ENCODE data around the gene RIN3.

DNA sequence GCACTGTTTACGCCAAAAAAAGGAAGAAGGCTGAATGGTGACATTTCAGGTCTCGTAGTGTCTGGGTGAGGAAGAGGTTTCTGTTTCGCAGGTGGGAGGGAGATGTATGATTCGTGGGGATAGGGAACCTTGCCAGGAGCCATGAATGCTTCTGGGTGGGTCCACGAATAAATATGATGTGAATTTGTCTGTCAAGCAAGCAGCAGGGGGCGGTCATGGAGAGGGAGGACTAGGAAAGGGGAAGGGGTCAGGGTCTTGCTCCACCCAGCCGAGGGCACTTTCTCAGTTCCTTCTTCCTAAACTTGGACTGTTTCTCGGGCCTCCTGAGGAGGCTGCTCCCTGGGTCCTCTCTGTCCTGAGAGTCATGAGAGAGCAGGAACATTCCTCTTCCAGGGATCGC, 162.4 kb downstream of the RIN3 start:
- TF ChIP-seq, protein P1, sequence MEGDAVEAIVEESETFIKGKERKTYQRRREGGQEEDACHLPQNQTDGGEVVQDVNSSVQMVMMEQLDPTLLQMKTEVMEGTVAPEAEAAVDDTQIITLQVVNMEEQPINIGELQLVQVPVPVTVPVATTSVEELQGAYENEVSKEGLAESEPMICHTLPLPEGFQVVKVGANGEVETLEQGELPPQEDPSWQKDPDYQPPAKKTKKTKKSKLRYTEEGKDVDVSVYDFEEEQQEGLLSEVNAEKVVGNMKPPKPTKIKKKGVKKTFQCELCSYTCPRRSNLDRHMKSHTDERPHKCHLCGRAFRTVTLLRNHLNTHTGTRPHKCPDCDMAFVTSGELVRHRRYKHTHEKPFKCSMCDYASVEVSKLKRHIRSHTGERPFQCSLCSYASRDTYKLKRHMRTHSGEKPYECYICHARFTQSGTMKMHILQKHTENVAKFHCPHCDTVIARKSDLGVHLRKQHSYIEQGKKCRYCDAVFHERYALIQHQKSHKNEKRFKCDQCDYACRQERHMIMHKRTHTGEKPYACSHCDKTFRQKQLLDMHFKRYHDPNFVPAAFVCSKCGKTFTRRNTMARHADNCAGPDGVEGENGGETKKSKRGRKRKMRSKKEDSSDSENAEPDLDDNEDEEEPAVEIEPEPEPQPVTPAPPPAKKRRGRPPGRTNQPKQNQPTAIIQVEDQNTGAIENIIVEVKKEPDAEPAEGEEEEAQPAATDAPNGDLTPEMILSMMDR (IDR thresholded peaks at IDR 0.05) = no peak
- no peak for TF ChIP-seq POLR2A (IDR thresholded peaks at IDR 0.05)

Measured in adrenal gland (tissue), 5 donors.